ENCODE data around the gene TOR4A.
A peak's percentile ranks its signal among the peaks of the same experiment; 100 is the strongest.
"Not testable (repeated sequence)": the region's sequence is repeated elsewhere in the genome, so short reads cannot be mapped to it uniquely, and the experiment has no call there.

The TOR4A gene

GRCh38 chr9:137253717-137254623 is 23.6 kb upstream of the TOR4A start:
- DNase-seq, result no peak

- peak; percentile 99 for DNase-seq
Observed at GRCh38 chr9:137254624-137255447, 22.7 kb upstream of the TOR4A start, which contains the start of gene NELFB. NELFB (plus strand) TSS chr9:137255327.

- no peak for DNase-seq
Observed at GRCh38 chr9:137255448-137256114, 21.9 kb upstream of the TOR4A start.

- no peak for DNase-seq
Observed at GRCh38 chr9:137256362-137256761, 21.2 kb upstream of the TOR4A start.

GRCh38 chr9:137256856-137257255 is 20.7 kb upstream of the TOR4A start:
- no peak for DNase-seq

GRCh38 chr9:137262173-137262908 is 15.2 kb upstream of the TOR4A start:
- DNase-seq, result not testable (repeated sequence)

GRCh38 chr9:137262909-137263285 is 14.6 kb upstream of the TOR4A start:
- no peak for DNase-seq

- DNase-seq, result no peak
Observed at GRCh38 chr9:137263506-137263905, 14.0 kb upstream of the TOR4A start.

GRCh38 chr9:137264067-137264466 is 13.5 kb upstream of the TOR4A start:
- DNase-seq, result no peak

- no peak for DNase-seq
Observed at GRCh38 chr9:137265496-137266161, 11.9 kb upstream of the TOR4A start.

GRCh38 chr9:137266162-137266527 is 11.4 kb upstream of the TOR4A start:
- DNase-seq, result no peak

- DNase-seq, result no peak
Observed at GRCh38 chr9:137266585-137267453, 10.7 kb upstream of the TOR4A start.

GRCh38 chr9:137267933-137268355 is 9.6 kb upstream of the TOR4A start:
- DNase-seq, result no peak

GRCh38 chr9:137268538-137269201 is 8.9 kb upstream of the TOR4A start:
- no peak for DNase-seq

- DNase-seq, result no peak
Observed at GRCh38 chr9:137269231-137269772, 8.2 kb upstream of the TOR4A start.

GRCh38 chr9:137270929-137271695 is 6.4 kb upstream of the TOR4A start:
- no peak for DNase-seq

GRCh38 chr9:137271696-137272076 is 5.8 kb upstream of the TOR4A start:
- no peak for DNase-seq

- DNase-seq, result no peak
Observed at GRCh38 chr9:137272241-137273094, 5.1 kb upstream of the TOR4A start.

Measured in activated CD8-positive, alpha-beta memory T cell treated with anti-CD3 and anti-CD28 coated beads for 24 hours (primary cell).